Mononuclear cell (primary cell): Measurements from ENCODE around the gene NEGR1. TPM values are rescaled to one million over a fixed set of nuclear protein-coding genes. Genes with fewer than 3 reads are reported as not detected.

Experiments used
- H3K27me3 ChIP-seq: 2 replicates; pipeline ENCODE4 v1.6.0; 2011; ENCODE audit warnings: low read length, control low read depth; ENCODE audit not compliant: insufficient read depth
- H3K4me1 ChIP-seq: 2 replicates; pipeline ENCODE4 v1.5.1; 2011; ENCODE audit warnings: mild to moderate bottlenecking, low read length, control low read depth; ENCODE audit not compliant: insufficient read depth
- H3K4me3 ChIP-seq: 2 replicates; pipeline ENCODE4 v1.5.1; 2011; ENCODE audit warnings: mild to moderate bottlenecking, low read length, moderate library complexity
- H3K9me3 ChIP-seq: 2 replicates; pipeline ENCODE4 v1.5.1; 2011; ENCODE audit warnings: low read depth, mild to moderate bottlenecking, control low read depth, low read length
- total RNA-seq: library from RNA; depleted of rRNA; stranded (reverse); fragments of >200 nt; gene quantifications from one replicate; pipeline ENCODE4 v1.2.3, GENCODE V29; 2012

NEGR1 gene
- total RNA-seq, 1 donor: 0.31 TPM

DNA sequence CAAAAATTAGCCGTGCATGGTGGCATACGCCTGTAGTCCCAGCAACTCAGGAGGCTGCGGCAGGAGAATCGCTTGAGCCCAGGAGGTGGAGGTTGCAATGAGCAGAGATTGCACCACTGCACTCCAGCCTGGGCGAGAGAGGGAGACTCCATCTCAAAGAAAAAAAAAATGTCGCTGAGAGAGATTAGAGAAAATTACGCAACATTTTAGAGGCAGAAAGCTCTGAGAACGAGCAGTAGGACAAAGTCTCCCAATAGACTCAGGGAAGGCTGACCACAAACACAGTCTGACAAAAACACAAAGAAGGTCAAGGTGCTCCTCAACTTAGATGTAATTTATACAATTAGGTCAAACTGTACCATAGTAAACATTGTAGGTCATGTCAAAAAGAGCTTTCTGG is 833.9 kb downstream of the NEGR1 start:
- no peak overlapping the region for H3K4me3 ChIP-seq
- H3K9me3 ChIP-seq: no peaks in the 10 kb centered on the region
- no peaks in the 10 kb centered on the region for H3K27me3 ChIP-seq
- no peaks in the 10 kb centered on the region for H3K4me1 ChIP-seq

DNA sequence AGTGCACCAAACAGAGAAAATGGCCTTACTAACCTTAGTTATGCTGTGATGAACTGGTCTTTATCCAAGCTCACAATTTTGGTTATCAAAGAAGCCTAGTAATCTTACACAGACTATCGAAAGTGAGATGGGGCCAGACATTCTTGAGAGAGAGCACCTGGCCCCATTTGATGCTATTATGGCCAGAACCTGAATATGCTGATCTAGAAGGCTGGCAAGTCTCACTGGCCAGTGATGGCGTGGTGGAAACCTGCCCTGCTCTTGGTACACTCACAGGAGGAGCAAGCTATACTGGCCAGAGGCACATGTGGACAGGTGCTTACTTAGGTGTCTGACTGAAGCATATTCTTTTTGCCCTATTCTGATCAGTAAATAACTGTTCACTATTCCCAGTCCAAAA is 843.7 kb downstream of the NEGR1 start:
- Histone ChIP-seq H3K9me3 (no peaks in the 10 kb centered on the region), H3K4me3 (no peak overlapping the region), H3K4me1 (no peaks in the 10 kb centered on the region), H3K27me3 (no peaks in the 10 kb centered on the region)

DNA sequence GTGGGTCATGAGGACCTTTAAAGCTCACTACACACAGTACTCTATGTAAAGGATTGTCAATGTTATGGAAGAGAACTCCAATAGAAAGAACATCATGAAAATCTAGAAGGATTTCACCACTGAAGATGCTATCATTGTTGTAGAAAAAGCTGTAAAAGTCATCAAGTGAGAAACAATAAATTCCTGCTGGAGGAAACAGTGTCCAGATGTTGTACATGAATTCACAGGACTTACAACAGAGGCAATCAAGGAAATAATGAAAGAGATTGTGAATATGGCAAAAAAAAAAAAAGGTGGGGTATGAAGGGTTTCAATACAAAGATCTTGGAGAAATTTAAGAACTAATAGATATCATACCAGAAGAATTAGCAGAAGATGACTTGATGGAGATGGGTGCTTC is 846.4 kb downstream of the NEGR1 start:
- H3K27me3 ChIP-seq: no peaks in the 10 kb centered on the region
- H3K4me3 ChIP-seq: no peak overlapping the region
- H3K4me1 ChIP-seq: no peaks in the 10 kb centered on the region
- no peaks in the 10 kb centered on the region for H3K9me3 ChIP-seq

DNA sequence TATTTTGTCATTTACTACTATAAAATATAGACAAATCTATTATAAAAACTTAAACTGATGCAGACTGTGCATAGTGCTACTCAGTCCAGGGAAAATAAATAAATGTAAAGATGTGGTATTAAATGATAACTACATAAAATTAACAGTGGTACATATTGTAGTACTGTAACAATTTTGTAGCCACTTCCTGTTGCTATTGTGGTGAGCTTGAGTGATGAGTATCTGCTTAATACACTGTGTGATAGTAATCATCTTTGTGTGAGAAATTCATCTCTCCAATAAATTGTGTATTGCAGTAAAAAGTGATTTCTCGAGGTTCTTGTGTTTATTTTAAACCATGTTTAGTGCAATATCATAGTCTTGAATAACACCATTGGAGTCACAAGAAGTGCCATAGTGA is 848.1 kb downstream of the NEGR1 start:
- Histone ChIP-seq H3K4me3 (no peak overlapping the region), H3K4me1 (no peaks in the 10 kb centered on the region), H3K27me3 (no peaks in the 10 kb centered on the region), H3K9me3 (no peaks in the 10 kb centered on the region)

DNA sequence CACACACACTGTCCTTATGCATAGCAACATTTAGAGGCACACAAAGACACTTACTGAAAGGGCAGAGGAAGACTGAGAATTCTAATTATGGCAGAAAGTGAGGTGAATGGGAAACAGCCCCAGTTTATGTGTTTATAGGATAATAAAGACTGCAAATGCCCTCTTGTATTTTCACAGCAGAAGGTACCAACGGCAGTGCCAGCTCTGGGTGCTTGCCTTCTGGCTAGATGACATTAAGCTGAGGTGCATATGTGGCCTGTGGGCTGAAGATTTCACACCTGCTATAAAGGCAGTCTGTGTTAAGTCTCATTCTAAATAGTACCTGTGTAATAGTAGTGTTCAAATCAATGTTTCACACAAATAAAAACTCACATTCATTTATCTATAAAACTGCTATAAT is 854.3 kb downstream of the NEGR1 start:
- H3K27me3 ChIP-seq: no peaks in the 10 kb centered on the region
- no peaks in the 10 kb centered on the region for H3K4me1 ChIP-seq

DNA sequence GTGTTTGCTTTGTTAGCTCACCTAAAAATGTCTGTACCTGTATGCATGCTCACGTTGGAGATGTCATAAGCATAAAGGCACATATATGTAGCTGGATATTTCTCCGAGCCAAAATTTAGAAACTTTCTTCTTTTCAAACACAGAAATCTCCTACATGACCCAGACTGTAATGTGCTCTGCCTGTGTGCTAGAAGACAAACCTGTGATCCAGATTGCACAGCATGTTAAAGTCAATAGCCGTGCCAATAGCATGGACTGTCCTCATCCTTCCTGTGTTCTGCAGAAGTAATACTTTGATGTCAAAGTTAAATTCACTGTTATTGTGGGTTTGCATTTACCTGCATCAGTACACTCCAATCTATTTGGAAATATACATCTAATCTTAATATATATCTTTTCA is 855.3 kb downstream of the NEGR1 start:
- Histone ChIP-seq H3K4me3 (no peak overlapping the region), H3K27me3 (no peaks in the 10 kb centered on the region), H3K9me3 (no peaks in the 10 kb centered on the region), H3K4me1 (no peaks in the 10 kb centered on the region)

More for the DNA sequence above, 854.3 kb downstream of the NEGR1 start:
- Histone ChIP-seq H3K9me3 (no peaks in the 10 kb centered on the region), H3K4me3 (no peak overlapping the region)

DNA sequence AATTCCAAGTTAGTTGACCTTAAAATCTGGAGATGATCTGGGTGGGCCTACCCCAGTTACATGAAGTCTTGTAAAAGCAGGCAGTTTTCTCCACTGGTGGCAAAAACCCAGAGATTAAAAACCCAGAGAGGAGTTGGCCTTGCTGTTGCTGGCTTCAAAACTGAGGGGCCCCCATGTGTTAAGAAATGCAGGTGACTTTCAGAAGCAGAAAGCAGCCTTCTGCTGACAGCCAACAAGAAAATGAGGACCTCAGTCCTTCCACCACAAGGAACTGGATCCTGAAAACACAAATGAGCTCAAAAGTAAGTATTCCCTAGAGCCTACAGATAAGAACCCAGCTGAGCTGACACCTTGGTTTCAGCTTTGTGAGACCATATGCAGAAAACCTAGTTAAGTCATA is 857.8 kb downstream of the NEGR1 start:
- Histone ChIP-seq H3K4me1 (no peaks in the 10 kb centered on the region), H3K4me3 (no peak overlapping the region), H3K27me3 (no peaks in the 10 kb centered on the region), H3K9me3 (no peaks in the 10 kb centered on the region)

DNA sequence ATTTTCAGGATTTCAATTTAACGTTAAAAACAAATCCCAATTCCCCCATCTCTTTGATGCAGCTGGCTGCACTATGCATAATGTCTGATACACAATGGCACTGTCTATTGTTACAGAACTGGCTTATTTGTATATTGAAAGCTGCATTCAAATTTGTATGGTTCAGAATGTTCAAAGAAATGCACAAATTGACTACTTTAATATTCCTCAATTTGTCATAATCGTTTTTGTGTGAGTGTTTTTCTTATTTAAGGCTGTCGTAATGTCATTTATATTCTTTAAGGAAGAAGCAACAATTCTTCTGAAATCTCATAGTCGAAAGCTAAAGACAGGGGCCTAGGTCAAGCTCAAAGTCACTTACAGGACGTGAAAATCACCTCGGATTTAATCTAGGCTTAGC is 860.1 kb downstream of the NEGR1 start:
- H3K4me3 ChIP-seq: no peak overlapping the region
- no peaks in the 10 kb centered on the region for H3K9me3 ChIP-seq
- no peaks in the 10 kb centered on the region for H3K27me3 ChIP-seq
- no peaks in the 10 kb centered on the region for H3K4me1 ChIP-seq

DNA sequence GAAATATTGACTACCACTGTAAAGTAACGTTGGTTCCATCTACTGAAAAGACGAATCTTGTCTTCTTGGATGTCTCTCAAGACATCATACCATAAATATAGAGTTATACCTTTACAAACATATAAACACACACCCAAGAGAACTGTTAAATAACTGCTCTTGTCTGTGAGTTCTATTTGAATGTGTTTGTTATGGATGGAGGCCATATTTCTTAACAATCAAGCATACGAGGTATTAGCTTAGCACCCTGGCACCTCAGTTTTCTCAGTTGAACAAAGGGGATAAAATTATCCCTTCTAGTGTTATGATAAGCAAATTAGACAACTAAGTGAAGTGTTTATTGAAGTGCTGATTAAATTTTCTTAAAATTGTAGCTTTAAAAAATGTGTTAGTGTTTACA is 864.9 kb downstream of the NEGR1 start:
- no peak overlapping the region for H3K4me3 ChIP-seq
- H3K27me3 ChIP-seq: no peaks in the 10 kb centered on the region
- H3K9me3 ChIP-seq: no peaks in the 10 kb centered on the region
- peaks cover 14% of the 10 kb centered on the region for H3K4me1 ChIP-seq

DNA sequence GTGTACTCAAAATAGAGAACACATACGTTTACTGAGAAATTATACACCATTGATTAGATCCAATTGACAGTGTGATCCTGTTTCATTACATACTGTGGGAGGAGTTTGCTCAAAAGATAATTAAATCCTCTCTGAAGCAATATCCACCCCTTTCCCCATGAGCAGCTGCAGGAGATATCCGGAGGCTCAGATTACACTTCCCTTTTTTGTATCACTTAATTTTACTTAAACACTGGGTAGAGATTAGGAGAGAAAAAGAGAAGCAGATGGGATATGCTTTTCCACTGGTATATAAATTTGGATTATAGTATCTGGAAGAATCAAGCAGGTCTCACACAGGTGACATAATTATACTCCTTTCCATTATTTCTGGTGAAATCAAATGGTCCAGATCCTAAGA is 868.2 kb downstream of the NEGR1 start:
- Histone ChIP-seq H3K4me3 (no peak overlapping the region), H3K4me1 (peaks cover 14% of the 10 kb centered on the region), H3K9me3 (no peaks in the 10 kb centered on the region), H3K27me3 (no peaks in the 10 kb centered on the region)

DNA sequence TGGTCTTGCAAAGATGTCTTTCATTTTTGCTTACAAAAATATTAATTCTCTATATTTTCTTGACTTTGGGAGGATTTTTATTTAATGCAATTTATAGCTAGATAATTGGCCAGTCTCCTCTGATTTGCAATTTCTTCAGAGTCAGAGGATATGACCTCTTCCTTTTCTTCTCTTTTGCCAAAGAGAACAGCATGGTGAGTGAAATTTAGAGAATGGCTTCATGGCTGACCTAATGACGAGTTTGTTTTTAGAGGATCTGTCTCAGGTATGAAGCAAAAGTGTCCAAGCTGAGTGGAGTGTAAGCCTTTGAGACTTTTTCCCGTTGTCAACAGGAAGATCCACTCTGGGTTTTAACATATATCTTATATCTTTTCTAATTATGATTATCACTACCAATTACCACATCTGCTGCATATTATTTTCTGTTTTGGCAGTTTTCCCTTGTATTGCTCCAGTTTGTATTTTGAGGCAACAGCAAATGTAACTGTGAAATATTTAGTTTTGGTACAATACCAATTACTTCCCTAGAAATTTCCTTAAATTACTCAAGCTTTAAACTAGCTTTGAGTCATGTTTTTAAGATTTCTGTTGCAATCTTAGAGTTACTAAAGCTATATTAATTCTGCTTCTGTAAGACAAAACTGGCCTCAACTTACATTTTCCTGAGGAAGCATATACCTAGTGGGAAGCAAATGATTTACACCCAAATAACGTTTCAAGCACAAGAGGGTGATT is 868.7 kb downstream of the NEGR1 start:
- Histone ChIP-seq H3K4me3 (no peak overlapping the region), H3K9me3 (no peaks in the 10 kb centered on the region), H3K4me1 (peaks cover 14% of the 10 kb centered on the region), H3K27me3 (no peaks in the 10 kb centered on the region)

DNA sequence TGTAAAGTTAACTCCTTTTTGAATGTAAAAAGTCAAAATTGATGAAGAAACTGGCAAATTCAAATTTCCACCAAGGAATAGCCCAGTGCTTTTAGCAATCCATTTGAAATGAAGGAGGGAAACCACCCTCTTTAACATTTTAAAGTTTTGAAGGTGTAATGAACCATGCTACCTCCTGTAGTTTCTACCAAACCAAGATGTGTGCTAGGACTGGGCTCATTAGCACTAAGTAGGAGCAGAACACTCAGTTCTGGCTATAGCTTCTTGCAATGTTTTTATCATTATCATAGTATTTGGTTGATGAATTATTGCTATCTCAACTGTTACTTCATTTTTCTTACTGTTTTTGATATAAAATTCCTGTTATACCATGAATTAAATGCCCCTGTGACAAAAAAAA is 882.3 kb downstream of the NEGR1 start:
- no peaks in the 10 kb centered on the region for H3K9me3 ChIP-seq
- H3K4me1 ChIP-seq: no peaks in the 10 kb centered on the region
- H3K27me3 ChIP-seq: no peaks in the 10 kb centered on the region
- H3K4me3 ChIP-seq: no peak overlapping the region

DNA sequence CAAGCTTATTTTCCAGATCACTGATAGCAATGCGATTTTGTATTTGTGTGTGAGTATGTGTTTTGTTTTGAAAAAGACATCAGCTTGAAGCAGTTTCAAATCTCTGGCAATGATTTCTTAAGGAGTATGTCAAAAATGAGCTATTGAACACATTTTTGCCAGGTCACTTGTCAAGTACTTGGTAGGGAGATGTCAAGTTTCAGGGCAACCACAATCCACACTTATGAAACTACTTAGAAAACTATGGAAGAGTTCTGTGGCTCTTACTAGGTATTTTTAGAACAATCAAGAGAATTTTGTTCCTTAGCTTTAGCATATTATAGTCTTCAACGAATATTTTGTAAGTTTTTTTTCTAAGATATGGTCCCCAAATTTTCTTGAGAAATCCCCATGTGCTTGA is 882.7 kb downstream of the NEGR1 start:
- H3K9me3 ChIP-seq: no peaks in the 10 kb centered on the region
- H3K27me3 ChIP-seq: no peaks in the 10 kb centered on the region
- H3K4me3 ChIP-seq: no peak overlapping the region
- no peaks in the 10 kb centered on the region for H3K4me1 ChIP-seq

DNA sequence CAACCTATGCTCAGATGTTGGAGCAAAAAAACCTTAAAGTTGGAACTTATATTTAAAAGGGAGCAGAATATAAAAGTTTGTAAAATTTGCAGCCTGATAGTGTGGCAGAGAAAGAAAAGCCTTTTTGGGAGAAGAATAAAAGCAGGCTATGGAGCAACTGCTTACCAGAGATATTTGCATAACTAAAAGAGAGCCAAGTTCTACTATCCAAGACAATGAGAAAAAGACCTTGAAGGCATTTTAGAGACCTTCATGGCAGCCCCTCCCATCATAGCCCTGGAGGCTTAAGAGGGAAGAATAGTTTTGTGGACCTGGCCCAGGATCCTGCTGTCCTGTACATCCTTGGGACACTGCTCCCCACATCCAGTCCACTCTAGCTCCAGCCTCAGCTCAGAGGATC is 889.0 kb downstream of the NEGR1 start:
- no peak overlapping the region for H3K4me3 ChIP-seq

DNA sequence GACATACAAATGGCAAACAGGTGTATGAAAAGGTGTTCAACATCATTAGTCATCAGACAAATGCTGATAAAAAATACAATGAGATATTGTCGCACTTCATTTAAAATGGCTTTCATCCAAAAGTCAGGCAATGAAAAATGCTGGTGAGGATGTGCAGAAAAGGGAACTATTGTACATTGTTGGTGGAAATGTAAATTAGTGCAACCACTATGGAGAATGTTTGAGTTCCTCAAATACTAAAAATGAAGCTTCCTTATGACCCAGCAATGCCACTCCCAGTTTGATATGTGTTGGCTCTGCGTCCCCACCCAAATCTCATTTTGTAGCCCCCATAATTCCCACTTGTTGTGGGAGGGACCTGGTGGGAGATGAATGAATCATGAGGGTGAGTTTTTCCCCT is 891.8 kb downstream of the NEGR1 start:
- Histone ChIP-seq H3K4me3 (no peak overlapping the region), H3K4me1 (no peaks in the 10 kb centered on the region), H3K27me3 (no peaks in the 10 kb centered on the region), H3K9me3 (peaks cover 16% of the 10 kb centered on the region)

More for the DNA sequence above, 889.0 kb downstream of the NEGR1 start:
- Histone ChIP-seq H3K27me3 (no peaks in the 10 kb centered on the region), H3K4me1 (no peaks in the 10 kb centered on the region), H3K9me3 (no peaks in the 10 kb centered on the region)

DNA sequence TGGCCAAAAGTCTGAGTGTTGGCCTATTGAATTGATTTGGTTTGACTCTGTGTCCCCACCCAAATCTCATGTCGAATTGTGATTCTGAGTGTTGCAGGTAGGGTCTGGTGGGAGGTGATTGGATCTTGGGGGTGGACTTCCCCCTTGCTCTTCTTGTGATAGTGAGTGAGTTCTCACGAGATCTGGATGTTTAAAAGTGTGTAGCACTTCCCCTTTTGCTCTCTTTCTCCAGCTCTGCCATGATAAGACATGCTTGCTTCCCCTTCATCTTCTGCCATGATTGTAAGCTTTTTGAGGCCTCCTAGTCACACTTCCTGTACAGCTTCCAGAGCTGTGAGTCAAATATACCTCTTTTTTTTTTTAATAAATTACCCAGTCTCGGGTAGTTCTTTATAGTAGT is 904.5 kb downstream of the NEGR1 start:
- H3K4me3 ChIP-seq: no peak overlapping the region
- no peaks in the 10 kb centered on the region for H3K27me3 ChIP-seq

More for the DNA sequence above, 904.5 kb downstream of the NEGR1 start:
- Histone ChIP-seq H3K9me3 (no peaks in the 10 kb centered on the region), H3K4me1 (no peaks in the 10 kb centered on the region)
